Fibroblast of lung (primary cell): ENCODE data around the gene CBLC. TPM values are rescaled to one million over a fixed set of nuclear protein-coding genes. Genes with fewer than 3 reads are reported as not detected.
A peak's percentile ranks its signal among the peaks of the same experiment; 100 is the strongest.
"Not testable (repeated sequence)": the region's sequence is repeated elsewhere in the genome, so short reads cannot be mapped to it uniquely, and the experiment has no call there.

Experiments
- DNase-seq, 2 donors: peaks; one replicate each; pipeline versions ENCODE4 v3.0.0 to v3.0.0-alpha.2; 2010; ENCODE audit warnings: low read depth in 2 of 2
- H2AFZ ChIP-seq: 2 replicates; pipeline ENCODE4 v1.5.1; 2012; ENCODE audit warnings: low read length, control low read depth, inconsistent platforms
- H3K27ac ChIP-seq: 2 replicates; pipeline ENCODE4 v1.5.1; 2011; ENCODE audit warnings: low read length, control low read depth; ENCODE audit not compliant: insufficient read depth
- H3K27me3 ChIP-seq: 2 replicates; pipeline ENCODE4 v1.5.1; 2011; ENCODE audit warnings: mild to moderate bottlenecking, low read length; ENCODE audit not compliant: control insufficient read depth, insufficient read depth
- H3K36me3 ChIP-seq: 2 replicates; pipeline ENCODE4 v1.5.1; 2011; ENCODE audit warnings: low read length; ENCODE audit not compliant: control insufficient read depth, insufficient read depth
- H3K4me1 ChIP-seq: 2 replicates; pipeline ENCODE4 v1.5.1; 2011; ENCODE audit warnings: low read length; ENCODE audit not compliant: control insufficient read depth, insufficient read depth; ENCODE audit errors: extremely low read depth
- H3K4me2 ChIP-seq: 2 replicates; pipeline ENCODE4 v1.5.1; 2011; ENCODE audit warnings: low read length, control low read depth; ENCODE audit not compliant: insufficient read depth; ENCODE audit errors: extremely low read depth
- H3K4me3 ChIP-seq, 4 experiments: fragments of 200-600 bp in 1 of 4; sonication (generic) in 1 of 4; replicated peaks in 1 of 4; 2 replicates each; pipeline ENCODE4 v1.5.1; 2011 to 2016; ENCODE audit warnings: low read length in 4 of 4, low read depth in 3 of 4, mild to moderate bottlenecking in 3 of 4, control low read depth in 2 of 4, inconsistent platforms in 1 of 4, mixed read lengths in 1 of 4; ENCODE audit not compliant: insufficient read depth in 1 of 4; ENCODE audit errors: control extremely low read depth in 1 of 4
- H3K79me2 ChIP-seq: 2 replicates; pipeline ENCODE4 v1.5.1; 2012; ENCODE audit warnings: mild to moderate bottlenecking, low read length, inconsistent platforms; ENCODE audit not compliant: control insufficient read depth, insufficient read depth
- H3K9ac ChIP-seq: 2 replicates; pipeline ENCODE4 v1.5.1; 2011; ENCODE audit warnings: mild to moderate bottlenecking, low read length, control low read depth; ENCODE audit not compliant: insufficient read depth
- H3K9me3 ChIP-seq: 2 replicates; pipeline ENCODE4 v1.5.1; 2012; ENCODE audit warnings: low read depth, low read length; ENCODE audit not compliant: control insufficient read depth, insufficient read depth
- H4K20me1 ChIP-seq: 2 replicates; pipeline ENCODE4 v1.5.1; 2011; ENCODE audit warnings: low read length; ENCODE audit not compliant: control insufficient read depth, insufficient read depth; ENCODE audit errors: extremely low read depth
- CTCF ChIP-seq, 2 donors: IDR thresholded peaks in 1 of 2; conservative IDR thresholded peaks in 1 of 2; 1 replicate in 1 of 2; 2 replicates in 1 of 2; pipeline ENCODE4 v1.5.1; 2011 to 2012; ENCODE audit warnings: low read length in 2 of 2, control low read depth in 1 of 2, inconsistent platforms in 1 of 2, low read depth in 1 of 2, mild to moderate bottlenecking in 1 of 2
- EZH2 ChIP-seq: IDR thresholded peaks from 2 replicates; pipeline ENCODE4 v1.5.1; 2012; ENCODE audit warnings: low read length, control low read depth, mild to moderate bottlenecking; ENCODE audit errors: missing control alignments
- polyA plus RNA-seq, 2 donors: library from polyadenylated mRNA; depleted of rRNA in 1 of 2; stranded (reverse) in 1 of 2; unstranded in 1 of 2; fragments of >200 nt; gene quantifications; 2 replicates each; pipeline ENCODE4 v1.2.1, GENCODE V29; 2011 to 2012; ENCODE audit warnings: missing spikeins in 1 of 2
- total RNA-seq: library from RNA; depleted of rRNA; stranded (reverse); fragments of >200 nt; gene quantifications from 2 replicates; pipeline ENCODE4 v1.2.1, GENCODE V29; 2014

The CBLC gene
- total and polyA plus RNA-seq, 2 donors (not counting 1 experiment from before 2014, with no cell fraction given): 0.33 TPM; not detected in 1

- H3K36me3 ChIP-seq: no peaks in the 10 kb centered on the region
- H4K20me1 ChIP-seq: no peaks in the 10 kb centered on the region
- H3K4me3 ChIP-seq: no peak overlapping the region
- no peak overlapping the region for H3K27ac ChIP-seq
- H2AFZ ChIP-seq: no peak overlapping the region
- no peaks in the 10 kb centered on the region for H3K27me3 ChIP-seq
- no peak overlapping the region for H3K4me2 ChIP-seq
- no peak for DNase-seq
- TF ChIP-seq EZH2: no peak
- no peak for TF ChIP-seq CTCF (conservative IDR thresholded peaks at IDR 0.05 in 1 of 2, IDR thresholded peaks at IDR 0.05 in 1 of 2; ENCODE audit: low read depth in 1 of 2, low read length in 2 of 2)
- H3K9me3 ChIP-seq: no peaks in the 10 kb centered on the region
- no peaks in the 10 kb centered on the region for H3K4me1 ChIP-seq
- no peak overlapping the region for H3K9ac ChIP-seq
- no peaks in the 10 kb centered on the region for H3K79me2 ChIP-seq
Observed at GRCh38 chr19:44767295-44768180, 10.2 kb upstream of the CBLC start.

GRCh38 chr19:44770550-44771257 lies 7.0 kb upstream of the CBLC start:
- peak overlapping the region; percentile 56 for H3K4me2 ChIP-seq
- H3K4me1 ChIP-seq: peaks cover 13% of the 10 kb centered on the region
- no peak for TF ChIP-seq EZH2
- TF ChIP-seq CTCF (conservative IDR thresholded peaks at IDR 0.05 in 1 of 2, IDR thresholded peaks at IDR 0.05 in 1 of 2; ENCODE audit: low read depth in 1 of 2, low read length in 2 of 2): peak; percentile 70 to 77
- H3K27ac ChIP-seq: no peak overlapping the region
- no peaks in the 10 kb centered on the region for H3K27me3 ChIP-seq
- H3K9me3 ChIP-seq: no peaks in the 10 kb centered on the region
- no peaks in the 10 kb centered on the region for H3K36me3 ChIP-seq
- no peak overlapping the region for H3K9ac ChIP-seq
- DNase-seq: peak; percentile 91 to 94
- H3K79me2 ChIP-seq: no peaks in the 10 kb centered on the region
- H3K4me3 ChIP-seq: no peak overlapping the region
- H4K20me1 ChIP-seq: no peaks in the 10 kb centered on the region
- H2AFZ ChIP-seq: peak overlapping the region; percentile 77

GRCh38 chr19:44772144-44772543 lies 5.5 kb upstream of the CBLC start:
- H3K27ac ChIP-seq, H3K36me3 ChIP-seq, DNase-seq, H3K27me3 ChIP-seq, H3K4me3 ChIP-seq, H3K4me2 ChIP-seq, H3K9me3 ChIP-seq, H3K9ac ChIP-seq, H3K79me2 ChIP-seq, H4K20me1 ChIP-seq, H2AFZ ChIP-seq: not testable (repeated sequence)
- peaks cover 13% of the 10 kb centered on the region for H3K4me1 ChIP-seq
